ENCODE data around the gene VEZF1.

GRCh38 chr17:58032691-58033415, 44.8 kb upstream of the VEZF1 start:
- TF ChIP-seq CTCF (IDR thresholded peaks at IDR 0.05; ENCODE audit: borderline replicate concordance, extremely low read depth, low read length, poor library complexity, severe bottlenecking), result no peak
- no peak for TF ChIP-seq EZH2 (IDR thresholded peaks at IDR 0.05; ENCODE audit: borderline replicate concordance, low read depth, low read length, severe bottlenecking)
